ENCODE data around the gene BABAM2. TPM values are rescaled to one million over a fixed set of nuclear protein-coding genes. Genes with fewer than 3 reads are reported as not detected.

The BABAM2 gene
- total RNA-seq, 1 experiment from 2014 or later: 27.1 TPM

- H3K79me1 ChIP-seq (ENCODE audit: insufficient read depth, low read depth, low read length, poor library complexity, severe bottlenecking): no peaks in the 10 kb centered on the region
- no peaks in the 10 kb centered on the region for H3K27me3 ChIP-seq (ENCODE audit: insufficient read depth, low read length)
- Mint-ChIP-seq H3K4me3 (no peak overlapping the region), H3K27me3 (ENCODE audit: low read depth) (no peaks in the 10 kb centered on the region), H3K4me1 (no peaks in the 10 kb centered on the region), H3K9me3 (no peaks in the 10 kb centered on the region), H3K27ac (no peak overlapping the region), H3K36me3 (ENCODE audit: insufficient read depth in 1 of 3, low read depth in 3 of 3) (peaks cover 0 to 5% (median 0%) of the 10 kb centered on the region in 3 experiments; a peak in 2 of 7 replicates)
- no peak overlapping the region for H3K18ac ChIP-seq (ENCODE audit: insufficient read length, low read depth, low read length)
- no peak overlapping the region for H3K23ac ChIP-seq (ENCODE audit: insufficient read length, low read depth, low read length)
- no peak overlapping the region for H3T11ph ChIP-seq (ENCODE audit: low read length)
- no peak overlapping the region for H3K56ac ChIP-seq (ENCODE audit: insufficient read length, low read depth, low read length)
- H2BK5ac ChIP-seq (ENCODE audit: insufficient read length, low read length): no peak overlapping the region
- no peaks in the 10 kb centered on the region for H3K79me2 ChIP-seq (ENCODE audit: insufficient read depth, low read length)
- no peak overlapping the region for H3K4ac ChIP-seq (ENCODE audit: low read depth, low read length)
- no peaks in the 10 kb centered on the region for H3K9me3 ChIP-seq (ENCODE audit: control insufficient read depth, low read depth, low read length)
- no peak overlapping the region for H4K5ac ChIP-seq (ENCODE audit: insufficient read length, low read depth, low read length)
- no peak overlapping the region for H3K9ac ChIP-seq (ENCODE audit: extremely low read depth, insufficient read length, low read length)
- H2BK12ac ChIP-seq (ENCODE audit: insufficient read length, low read depth, low read length): no peak overlapping the region
- no peak overlapping the region for H2BK120ac ChIP-seq (ENCODE audit: low read depth, low read length, poor library complexity, severe bottlenecking)
- H3K4me1 ChIP-seq (ENCODE audit: insufficient read depth, low read length): no peaks in the 10 kb centered on the region
- H3K14ac ChIP-seq (ENCODE audit: insufficient read depth, low read length): no peak overlapping the region
- H3K23me2 ChIP-seq (ENCODE audit: insufficient read length, low read depth, low read length, poor library complexity, severe bottlenecking): no peaks in the 10 kb centered on the region
- TF ChIP-seq CTCF (conservative IDR thresholded peaks at IDR 0.05): no peak
- H2BK15ac ChIP-seq (ENCODE audit: low read depth, low read length): no peak overlapping the region
- H2BK20ac ChIP-seq (ENCODE audit: low read depth, low read length, poor library complexity, severe bottlenecking): no peak overlapping the region
- no peak for DNase-seq
- H4K8ac ChIP-seq (replicated peaks; ENCODE audit: insufficient read length, low read depth, low read length): no peak overlapping the region
- no peak overlapping the region for H2AK5ac ChIP-seq (ENCODE audit: insufficient read length, low read length)
- H3K4me2 ChIP-seq (ENCODE audit: insufficient read depth, insufficient read length, low read length): no peak overlapping the region
- no peaks in the 10 kb centered on the region for H4K20me1 ChIP-seq (ENCODE audit: control insufficient read depth, insufficient read depth, insufficient read length)
- no peak overlapping the region for H2AFZ ChIP-seq (ENCODE audit: low read length)
- H3K27ac ChIP-seq (ENCODE audit: insufficient read length, low read depth, low read length): no peak overlapping the region
- WGBS (ENCODE audit: extremely low coverage, insufficient read length, low lambda C conversion rate): no CpG with 5 or more reads among the region's 1 CpG
- H4K91ac ChIP-seq (ENCODE audit: insufficient read length, low read depth, low read length): no peak overlapping the region
These were observed 244.3 kb downstream of the BABAM2 start for GRCh38 chr2:28134857-28135256.

All from H9 (cell line).